Panc1 (cell line): ENCODE measurements around the gene NTNG1. TPM values are rescaled to one million over a fixed set of nuclear protein-coding genes. Genes with fewer than 3 reads are reported as not detected.

Experiments
- ATAC-seq: fragments of 200-7000 bp; cut with Tn5 transposase; 2 replicates; pipeline ENCODE4 v1.9.1; 2020; ENCODE audit warnings: mild to moderate bottlenecking, moderate library complexity
- BruUV-seq: library from RNA; stranded (reverse); fragments of 400-500 nt; replicated peaks from 2 replicates; lab custom pipeline; 2021; lab: Mats Ljungman, UMichigan
- CTCF ChIA-PET: fragments of 300-600 bp; sonication (Branson Sonifier 250); formaldehyde crosslinking; loops from one replicate; lab custom pipeline; 2022; ENCODE audit warnings: antibody characterized with exemption; lab: Charles Lee
- POLR2A ChIA-PET: fragments of 300-600 bp; sonication (Branson Sonifier 250); formaldehyde crosslinking; loops from one replicate; lab custom pipeline; 2022; ENCODE audit warnings: antibody characterized with exemption; lab: Charles Lee
- DNase-seq: peaks from one replicate; pipeline ENCODE4 v3.0.0-alpha.2; 2010; ENCODE audit warnings: low read depth, low spot score
- H3K27ac ChIP-seq: 2 replicates; pipeline ENCODE4 v1.5.1; 2011; ENCODE audit warnings: mild to moderate bottlenecking, low read length, inconsistent platforms
- H3K27me3 ChIP-seq: fragments of 200-500 bp; sonication (Bioruptor generic); 2 replicates; pipeline ENCODE4 v1.6.0; 2014; ENCODE audit warnings: low read length, inconsistent platforms; ENCODE audit not compliant: control insufficient read depth, insufficient read depth
- H3K36me3 ChIP-seq: fragments of 200-500 bp; sonication (Bioruptor generic); 2 replicates; pipeline ENCODE4 v1.5.1; 2014; ENCODE audit warnings: inconsistent platforms, mild to moderate bottlenecking, low read length, moderate library complexity; ENCODE audit not compliant: control insufficient read depth, insufficient read depth
- H3K4me1 ChIP-seq: 2 replicates; pipeline ENCODE4 v1.5.1; 2011; ENCODE audit warnings: inconsistent platforms, mild to moderate bottlenecking, low read length, moderate library complexity; ENCODE audit not compliant: control insufficient read depth, insufficient read depth
- H3K4me3 ChIP-seq, 2 experiments: 2 replicates each; pipeline ENCODE4 v1.5.1; 2011 to 2012; ENCODE audit warnings: low read depth in 2 of 2, low read length in 2 of 2, mild to moderate bottlenecking in 2 of 2, inconsistent platforms in 1 of 2, moderate library complexity in 1 of 2
- H3K9me3 ChIP-seq: fragments of 200-500 bp; sonication (Bioruptor generic); 2 replicates; pipeline ENCODE4 v1.5.1; 2014; ENCODE audit warnings: low read depth, mild to moderate bottlenecking, inconsistent platforms, low read length, moderate library complexity; ENCODE audit not compliant: control insufficient read depth, insufficient read depth
- POLR2AphosphoS5 ChIP-seq: IDR thresholded peaks from 2 replicates; pipeline ENCODE4 v1.6.1; 2012; ENCODE audit warnings: mild to moderate bottlenecking, low read depth, low read length, moderate library complexity
- SIN3A ChIP-seq: IDR thresholded peaks from 2 replicates; pipeline ENCODE4 v1.6.1; 2012; ENCODE audit warnings: low read depth, mild to moderate bottlenecking, low read length, moderate library complexity, borderline replicate concordance; ENCODE audit not compliant: insufficient read depth
- TCF7L2 ChIP-seq: IDR thresholded peaks from 2 replicates; pipeline ENCODE4 v1.6.1; 2011; ENCODE audit warnings: mild to moderate bottlenecking, low read depth, low read length, inconsistent platforms
- in situ Hi-C: cut with HindIII; loops from 2 replicates; pipeline ENCODE4 v1.10.0; 2016; ENCODE audit warnings: low sequenced_read_pairs, low pct_unique_long_range_greater_than_20kb
- intact Hi-C: fragments of 100-400 bp; cut with micrococcal nuclease; formaldehyde crosslinking; loops from one replicate; pipeline ENCODE4 v1.10.0; 2022; ENCODE audit not compliant: unreplicated experiment
- total RNA-seq: library from RNA; stranded (reverse); gene quantifications from one replicate; pipeline ENCODE4 v1.2.1, GENCODE V29; 2021; ENCODE audit not compliant: unreplicated experiment
- TF ChIP-seq, protein P1 (sequence below), 2 experiments: IDR thresholded peaks; 2 replicates each; pipeline ENCODE4 v1.6.1; 2011 to 2012; ENCODE audit warnings: low read depth in 2 of 2, control low read depth in 1 of 2, low read length in 1 of 2, mild to moderate bottlenecking in 1 of 2, moderate library complexity in 1 of 2; ENCODE audit not compliant: insufficient read depth in 1 of 2
- TF ChIP-seq, protein P2 (sequence below): fragments of 450-650 bp; IDR thresholded peaks from 2 replicates; pipeline ENCODE4 v1.5.1; 2017; ENCODE audit warnings: mild to moderate bottlenecking

Gene NTNG1
- total RNA-seq, 1 experiment from 2014 or later = 0.13 TPM

GRCh38 chr1:107297681-107298080, 156.8 kb downstream of the NTNG1 start:
- POLR2A ChIA-PET = no interaction called here
- CTCF ChIA-PET = no interaction called here

GRCh38 chr1:107298526-107298925, 157.7 kb downstream of the NTNG1 start:
- H3K27ac ChIP-seq = no peak overlapping the region
- POLR2A ChIA-PET = no interaction called here
- ATAC-seq = no peak
- DNase-seq = no peak
- no peaks in the 10 kb centered on the region for H3K9me3 ChIP-seq
- no peaks in the 10 kb centered on the region for H3K27me3 ChIP-seq
- no peak overlapping the region for H3K4me3 ChIP-seq
- H3K36me3 ChIP-seq = no peaks in the 10 kb centered on the region
- intact Hi-C loops = no loop called here
- BruUV-seq = no TSS peak
- TF ChIP-seq, protein P1, sequence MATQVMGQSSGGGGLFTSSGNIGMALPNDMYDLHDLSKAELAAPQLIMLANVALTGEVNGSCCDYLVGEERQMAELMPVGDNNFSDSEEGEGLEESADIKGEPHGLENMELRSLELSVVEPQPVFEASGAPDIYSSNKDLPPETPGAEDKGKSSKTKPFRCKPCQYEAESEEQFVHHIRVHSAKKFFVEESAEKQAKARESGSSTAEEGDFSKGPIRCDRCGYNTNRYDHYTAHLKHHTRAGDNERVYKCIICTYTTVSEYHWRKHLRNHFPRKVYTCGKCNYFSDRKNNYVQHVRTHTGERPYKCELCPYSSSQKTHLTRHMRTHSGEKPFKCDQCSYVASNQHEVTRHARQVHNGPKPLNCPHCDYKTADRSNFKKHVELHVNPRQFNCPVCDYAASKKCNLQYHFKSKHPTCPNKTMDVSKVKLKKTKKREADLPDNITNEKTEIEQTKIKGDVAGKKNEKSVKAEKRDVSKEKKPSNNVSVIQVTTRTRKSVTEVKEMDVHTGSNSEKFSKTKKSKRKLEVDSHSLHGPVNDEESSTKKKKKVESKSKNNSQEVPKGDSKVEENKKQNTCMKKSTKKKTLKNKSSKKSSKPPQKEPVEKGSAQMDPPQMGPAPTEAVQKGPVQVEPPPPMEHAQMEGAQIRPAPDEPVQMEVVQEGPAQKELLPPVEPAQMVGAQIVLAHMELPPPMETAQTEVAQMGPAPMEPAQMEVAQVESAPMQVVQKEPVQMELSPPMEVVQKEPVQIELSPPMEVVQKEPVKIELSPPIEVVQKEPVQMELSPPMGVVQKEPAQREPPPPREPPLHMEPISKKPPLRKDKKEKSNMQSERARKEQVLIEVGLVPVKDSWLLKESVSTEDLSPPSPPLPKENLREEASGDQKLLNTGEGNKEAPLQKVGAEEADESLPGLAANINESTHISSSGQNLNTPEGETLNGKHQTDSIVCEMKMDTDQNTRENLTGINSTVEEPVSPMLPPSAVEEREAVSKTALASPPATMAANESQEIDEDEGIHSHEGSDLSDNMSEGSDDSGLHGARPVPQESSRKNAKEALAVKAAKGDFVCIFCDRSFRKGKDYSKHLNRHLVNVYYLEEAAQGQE (IDR thresholded peaks at IDR 0.05; ENCODE audit: insufficient read depth in 1 of 2, low read depth in 2 of 2, low read length in 1 of 2) = no peak
- TF ChIP-seq SIN3A (no peak), POLR2AphosphoS5 (no peak), TCF7L2 (no peak)
- TF ChIP-seq, protein P2, sequence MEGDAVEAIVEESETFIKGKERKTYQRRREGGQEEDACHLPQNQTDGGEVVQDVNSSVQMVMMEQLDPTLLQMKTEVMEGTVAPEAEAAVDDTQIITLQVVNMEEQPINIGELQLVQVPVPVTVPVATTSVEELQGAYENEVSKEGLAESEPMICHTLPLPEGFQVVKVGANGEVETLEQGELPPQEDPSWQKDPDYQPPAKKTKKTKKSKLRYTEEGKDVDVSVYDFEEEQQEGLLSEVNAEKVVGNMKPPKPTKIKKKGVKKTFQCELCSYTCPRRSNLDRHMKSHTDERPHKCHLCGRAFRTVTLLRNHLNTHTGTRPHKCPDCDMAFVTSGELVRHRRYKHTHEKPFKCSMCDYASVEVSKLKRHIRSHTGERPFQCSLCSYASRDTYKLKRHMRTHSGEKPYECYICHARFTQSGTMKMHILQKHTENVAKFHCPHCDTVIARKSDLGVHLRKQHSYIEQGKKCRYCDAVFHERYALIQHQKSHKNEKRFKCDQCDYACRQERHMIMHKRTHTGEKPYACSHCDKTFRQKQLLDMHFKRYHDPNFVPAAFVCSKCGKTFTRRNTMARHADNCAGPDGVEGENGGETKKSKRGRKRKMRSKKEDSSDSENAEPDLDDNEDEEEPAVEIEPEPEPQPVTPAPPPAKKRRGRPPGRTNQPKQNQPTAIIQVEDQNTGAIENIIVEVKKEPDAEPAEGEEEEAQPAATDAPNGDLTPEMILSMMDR = no peak
- H3K4me1 ChIP-seq = no peaks in the 10 kb centered on the region
- CTCF ChIA-PET = no interaction called here
- in situ Hi-C loops = no loop called here

More at GRCh38 chr1:107297681-107298080, 156.8 kb downstream of the NTNG1 start:
- in situ Hi-C loops = no loop called here
- ATAC-seq = no peak
- TF ChIP-seq, protein P2 = no peak
- TF ChIP-seq, protein P1 (IDR thresholded peaks at IDR 0.05; ENCODE audit: insufficient read depth in 1 of 2, low read depth in 2 of 2, low read length in 1 of 2) = no peak
- TF ChIP-seq SIN3A (no peak), TCF7L2 (no peak), POLR2AphosphoS5 (no peak)
- BruUV-seq = no TSS peak
- intact Hi-C loops = no loop called here
- H3K36me3 ChIP-seq = no peaks in the 10 kb centered on the region
- H3K4me3 ChIP-seq = no peak overlapping the region
- DNase-seq = no peak
- no peak overlapping the region for H3K27ac ChIP-seq
- H3K27me3 ChIP-seq = no peaks in the 10 kb centered on the region
- no peaks in the 10 kb centered on the region for H3K9me3 ChIP-seq
- H3K4me1 ChIP-seq = no peaks in the 10 kb centered on the region
